H9 (cell line): ENCODE data around the gene SBK2. TPM values are rescaled to one million over a fixed set of nuclear protein-coding genes. Genes with fewer than 3 reads are reported as not detected.

Experiments
- DNase-seq: peaks from one replicate; pipeline ENCODE4 v3.0.0-alpha.2; 2017
- H2AFZ ChIP-seq: one replicate; pipeline ENCODE4 v1.6.1; 2013; ENCODE audit warnings: mild to moderate bottlenecking, low read length, control low read depth, moderate library complexity
- H2AK5ac ChIP-seq: 2 replicates; pipeline ENCODE4 v1.6.1; 2013; ENCODE audit warnings: low read length, control low read depth, mixed read lengths; ENCODE audit not compliant: insufficient read length
- H2BK120ac ChIP-seq: one replicate; pipeline ENCODE4 v1.6.1; 2013; ENCODE audit warnings: low read depth, mild to moderate bottlenecking, low read length, control low read depth, inconsistent platforms; ENCODE audit not compliant: poor library complexity, severe bottlenecking
- H2BK12ac ChIP-seq: 2 replicates; pipeline ENCODE4 v1.6.1; 2013; ENCODE audit warnings: low read length, control low read depth, mixed read lengths, low read depth; ENCODE audit not compliant: insufficient read length
- H2BK15ac ChIP-seq: 2 replicates; pipeline ENCODE4 v1.6.1; 2013; ENCODE audit warnings: low read depth, low read length, control low read depth
- H2BK20ac ChIP-seq: one replicate; pipeline ENCODE4 v1.6.1; 2013; ENCODE audit warnings: low read depth, mild to moderate bottlenecking, low read length, control low read depth, inconsistent platforms; ENCODE audit not compliant: poor library complexity, severe bottlenecking
- H2BK5ac ChIP-seq: 2 replicates; pipeline ENCODE4 v1.6.1; 2013; ENCODE audit warnings: low read length, control low read depth, mixed read lengths; ENCODE audit not compliant: insufficient read length
- H3K14ac ChIP-seq: 2 replicates; pipeline ENCODE4 v1.6.1; 2013; ENCODE audit warnings: low read length, control low read depth; ENCODE audit not compliant: insufficient read depth
- H3K18ac ChIP-seq: 2 replicates; pipeline ENCODE4 v1.6.1; 2013; ENCODE audit warnings: low read depth, mild to moderate bottlenecking, mixed read lengths, low read length, control low read depth; ENCODE audit not compliant: insufficient read length
- H3K23ac ChIP-seq: 2 replicates; pipeline ENCODE4 v1.6.1; 2013; ENCODE audit warnings: low read length, control low read depth, mixed read lengths, low read depth; ENCODE audit not compliant: insufficient read length
- H3K23me2 ChIP-seq: 2 replicates; pipeline ENCODE4 v1.6.1; 2013; ENCODE audit warnings: low read depth, mild to moderate bottlenecking, mixed read lengths, low read length, control low read depth; ENCODE audit not compliant: insufficient read length, poor library complexity, severe bottlenecking
- H3K27ac ChIP-seq: 2 replicates; pipeline ENCODE4 v1.5.1; 2013; ENCODE audit warnings: low read length, control low read depth, mixed read lengths, low read depth; ENCODE audit not compliant: insufficient read length
- H3K27me3 ChIP-seq: 2 replicates; pipeline ENCODE4 v1.6.1; 2013; ENCODE audit warnings: low read length, control low read depth, inconsistent platforms; ENCODE audit not compliant: insufficient read depth
- H3K4ac ChIP-seq: 2 replicates; pipeline ENCODE4 v1.6.1; 2013; ENCODE audit warnings: low read depth, mild to moderate bottlenecking, control low read depth, inconsistent platforms, low read length, moderate library complexity
- H3K4me1 ChIP-seq: 2 replicates; pipeline ENCODE4 v1.6.1; 2013; ENCODE audit warnings: low read length, control low read depth, inconsistent platforms; ENCODE audit not compliant: insufficient read depth
- H3K4me2 ChIP-seq: 2 replicates; pipeline ENCODE4 v1.6.1; 2013; ENCODE audit warnings: low read length, control low read depth, mixed read lengths; ENCODE audit not compliant: insufficient read length, insufficient read depth
- H3K56ac ChIP-seq: 2 replicates; pipeline ENCODE4 v1.6.1; 2013; ENCODE audit warnings: low read depth, mild to moderate bottlenecking, mixed read lengths, low read length, control low read depth; ENCODE audit not compliant: insufficient read length
- H3K79me1 ChIP-seq: 2 replicates; pipeline ENCODE4 v1.6.1; 2013; ENCODE audit warnings: low read depth, mild to moderate bottlenecking, moderate library complexity, low read length, control low read depth, inconsistent platforms; ENCODE audit not compliant: insufficient read depth, poor library complexity, severe bottlenecking
- H3K79me2 ChIP-seq: 2 replicates; pipeline ENCODE4 v1.6.1; 2013; ENCODE audit warnings: low read length, control low read depth, inconsistent platforms; ENCODE audit not compliant: insufficient read depth
- H3K9ac ChIP-seq: 2 replicates; pipeline ENCODE4 v1.6.1; 2013; ENCODE audit warnings: low read length, control low read depth, mixed read lengths; ENCODE audit not compliant: insufficient read length; ENCODE audit errors: extremely low read depth
- H3K9me3 ChIP-seq: one replicate; pipeline ENCODE4 v1.6.1; 2013; ENCODE audit warnings: low read depth, low read length, inconsistent platforms; ENCODE audit not compliant: control insufficient read depth
- H3T11ph ChIP-seq: one replicate; pipeline ENCODE4 v1.6.1; 2013; ENCODE audit warnings: mild to moderate bottlenecking, low read length, control low read depth, inconsistent platforms
- H4K20me1 ChIP-seq: one replicate; pipeline ENCODE4 v1.6.1; 2013; ENCODE audit not compliant: control insufficient read depth, insufficient read length, insufficient read depth
- H4K5ac ChIP-seq: 2 replicates; pipeline ENCODE4 v1.6.1; 2013; ENCODE audit warnings: low read depth, mild to moderate bottlenecking, mixed read lengths, low read length, control low read depth; ENCODE audit not compliant: insufficient read length
- H4K8ac ChIP-seq: replicated peaks from 2 replicates; pipeline ENCODE4 v1.6.1; 2013; ENCODE audit warnings: low read length, control low read depth, mixed read lengths, low read depth; ENCODE audit not compliant: insufficient read length
- H4K91ac ChIP-seq: 2 replicates; pipeline ENCODE4 v1.6.1; 2013; ENCODE audit warnings: low read depth, mild to moderate bottlenecking, moderate library complexity, mixed read lengths, low read length, control low read depth; ENCODE audit not compliant: insufficient read length
- H3K27ac Mint-ChIP-seq, 3 experiments: 2 replicates in 2 of 3; 3 replicates in 1 of 3; pipeline ENCODE4 v1.8.0; 2020 to 2021; ENCODE audit warnings: mixed read lengths in 3 of 3, mild to moderate bottlenecking in 1 of 3, moderate library complexity in 1 of 3
- H3K27me3 Mint-ChIP-seq: 2 replicates; pipeline ENCODE4 v1.8.0; 2021; ENCODE audit warnings: low read depth, mild to moderate bottlenecking, moderate library complexity, mixed read lengths
- H3K36me3 Mint-ChIP-seq, 3 experiments: 2 replicates in 2 of 3; 3 replicates in 1 of 3; pipeline ENCODE4 v1.8.0; 2020 to 2021; ENCODE audit warnings: low read depth in 3 of 3, mixed read lengths in 3 of 3; ENCODE audit not compliant: insufficient read depth in 1 of 3
- H3K4me1 Mint-ChIP-seq, 2 experiments: 2 replicates each; pipeline ENCODE4 v1.8.0; 2020; ENCODE audit warnings: mixed read lengths in 2 of 2
- H3K4me3 Mint-ChIP-seq, 2 experiments: 2 replicates in 1 of 2; 3 replicates in 1 of 2; pipeline ENCODE4 v1.8.0; 2020 to 2021; ENCODE audit warnings: mild to moderate bottlenecking in 2 of 2, mixed read lengths in 2 of 2, moderate library complexity in 1 of 2
- H3K9me3 Mint-ChIP-seq, 2 experiments: 2 replicates in 1 of 2; 3 replicates in 1 of 2; pipeline ENCODE4 v1.8.0; 2020; ENCODE audit warnings: mild to moderate bottlenecking in 2 of 2, mixed read lengths in 2 of 2, moderate library complexity in 1 of 2
- WGBS: extraction: QIAGEN DNeasy Blood & Tissue Kit; methylation state at CpG from one replicate; pipeline ENCODE4 v1.1.7; 2013; ENCODE audit warnings: missing lambda C conversion rate, low lambda C conversion rate, mixed read lengths; ENCODE audit not compliant: insufficient read length; ENCODE audit errors: extremely low coverage; 5-methylcytosine and 5-hydroxymethylcytosine counted together
- total RNA-seq: library from RNA; stranded (reverse); gene quantifications from 2 replicates; pipeline ENCODE4 v1.2.1, GENCODE V29; 2021
- TF ChIP-seq, protein P1 (sequence below): fragments of 200-600 bp; sonication (generic); conservative IDR thresholded peaks from 3 replicates; pipeline ENCODE4 v1.8.0; 2021; ENCODE audit warnings: antibody characterized with exemption, mild to moderate bottlenecking

SBK2 gene
- total RNA-seq, 1 experiment from 2014 or later, result 2.8 TPM

GRCh38 chr19:55559684-55560083 lies 22.8 kb upstream of the SBK2 start:
- Histone ChIP-seq H2AK5ac (no peak overlapping the region), H3T11ph (no peak overlapping the region), H2BK12ac (no peak overlapping the region), H3K27ac (no peak overlapping the region), H3K79me1 (no peaks in the 10 kb centered on the region), H3K9me3 (no peaks in the 10 kb centered on the region), H3K4me2 (no peak overlapping the region), H3K4ac (no peak overlapping the region), H4K20me1 (no peaks in the 10 kb centered on the region), H2BK120ac (no peak overlapping the region), H2BK5ac (no peak overlapping the region), H2AFZ (no peak overlapping the region), H3K27me3 (no peaks in the 10 kb centered on the region), H3K56ac (no peak overlapping the region), H3K23me2 (no peaks in the 10 kb centered on the region), H3K9ac (no peak overlapping the region), H4K8ac (no peak overlapping the region), H3K14ac (no peak overlapping the region), H3K4me1 (no peaks in the 10 kb centered on the region), H2BK20ac (no peak overlapping the region), H4K91ac (no peak overlapping the region), H3K23ac (no peak overlapping the region), H3K79me2 (no peaks in the 10 kb centered on the region), H3K18ac (no peak overlapping the region), H4K5ac (no peak overlapping the region), H2BK15ac (no peak overlapping the region)
- peaks cover 5 to 14% of the 10 kb centered on the region in 2 experiments for H3K4me1 Mint-ChIP-seq
- H3K9me3 Mint-ChIP-seq, result no peaks in the 10 kb centered on the region; a peak in 1 of 5 replicates
- 0 out of 7 replicates have a peak overlapping the region, but pooled peaks of 1 of the 3 experiments have one; percentile 31 for H3K27ac Mint-ChIP-seq
- H3K4me3 Mint-ChIP-seq, result no peak overlapping the region
- WGBS, result no CpG with 5 or more reads among the region's 9 CpGs
- no peak for DNase-seq
- H3K36me3 Mint-ChIP-seq, result no peaks in the 10 kb centered on the region
- H3K27me3 Mint-ChIP-seq, result peaks cover 23% of the 10 kb centered on the region
- TF ChIP-seq, protein P1, sequence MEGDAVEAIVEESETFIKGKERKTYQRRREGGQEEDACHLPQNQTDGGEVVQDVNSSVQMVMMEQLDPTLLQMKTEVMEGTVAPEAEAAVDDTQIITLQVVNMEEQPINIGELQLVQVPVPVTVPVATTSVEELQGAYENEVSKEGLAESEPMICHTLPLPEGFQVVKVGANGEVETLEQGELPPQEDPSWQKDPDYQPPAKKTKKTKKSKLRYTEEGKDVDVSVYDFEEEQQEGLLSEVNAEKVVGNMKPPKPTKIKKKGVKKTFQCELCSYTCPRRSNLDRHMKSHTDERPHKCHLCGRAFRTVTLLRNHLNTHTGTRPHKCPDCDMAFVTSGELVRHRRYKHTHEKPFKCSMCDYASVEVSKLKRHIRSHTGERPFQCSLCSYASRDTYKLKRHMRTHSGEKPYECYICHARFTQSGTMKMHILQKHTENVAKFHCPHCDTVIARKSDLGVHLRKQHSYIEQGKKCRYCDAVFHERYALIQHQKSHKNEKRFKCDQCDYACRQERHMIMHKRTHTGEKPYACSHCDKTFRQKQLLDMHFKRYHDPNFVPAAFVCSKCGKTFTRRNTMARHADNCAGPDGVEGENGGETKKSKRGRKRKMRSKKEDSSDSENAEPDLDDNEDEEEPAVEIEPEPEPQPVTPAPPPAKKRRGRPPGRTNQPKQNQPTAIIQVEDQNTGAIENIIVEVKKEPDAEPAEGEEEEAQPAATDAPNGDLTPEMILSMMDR, result no peak
